Activated CD4-positive, CD25-positive, alpha-beta regulatory T cell (primary cell): ENCODE data around the gene DUSP10.

ENCODE experiments used
- DNase-seq, 4 experiments: peaks; one replicate each; lab custom pipeline; 2025; lab: John Stamatoyannopoulos, UW

Gene DUSP10

DNA sequence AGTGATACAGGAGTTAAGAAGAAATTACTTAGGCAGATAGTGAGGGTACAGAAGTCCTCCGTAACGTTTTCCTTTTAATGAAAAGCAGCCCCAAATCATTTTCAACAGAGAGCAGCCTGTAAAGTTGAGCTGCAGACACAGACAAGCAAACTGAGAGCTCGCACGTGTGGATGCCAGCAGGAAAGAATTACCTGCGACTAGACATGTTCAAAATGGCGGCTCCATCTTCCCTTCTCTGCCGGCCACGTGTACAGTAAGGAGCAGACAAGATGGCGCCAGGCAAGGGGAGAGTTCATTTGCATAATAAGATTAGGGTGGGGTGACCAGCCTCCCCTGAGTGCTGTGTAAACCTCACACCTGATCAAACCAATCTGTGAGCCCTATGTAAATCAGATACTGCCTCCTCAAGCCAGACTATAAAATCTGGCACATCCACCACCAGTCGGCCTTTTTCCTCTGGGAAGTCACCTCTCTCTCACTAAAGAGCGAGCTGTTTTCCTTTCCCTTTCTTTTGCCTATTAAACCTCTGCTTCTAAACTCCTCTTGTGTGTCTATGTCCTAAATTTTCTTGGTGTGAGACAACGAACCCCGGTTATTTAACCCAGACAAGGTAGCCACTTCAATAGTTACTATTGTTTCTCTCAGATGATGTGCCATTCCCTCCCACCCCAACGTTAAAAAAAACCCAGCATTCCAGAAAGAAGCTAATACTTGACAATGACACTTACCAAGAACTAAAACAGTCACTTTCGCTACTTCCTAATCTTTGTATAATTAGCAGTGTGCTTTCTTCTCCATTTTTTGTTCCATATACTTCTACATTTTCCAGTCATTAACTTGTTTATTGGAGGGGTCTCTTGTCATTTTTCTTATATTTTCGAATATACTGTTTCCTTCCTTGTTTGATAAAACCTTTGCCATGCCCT is 27.4 kb downstream of the DUSP10 start:
- DNase-seq, result no peak

GRCh38 chr1:221712776-221713431 is 29.0 kb downstream of the DUSP10 start:
- peak in 3 of 4 experiments; percentile 41 to 73 (median 69) for DNase-seq

GRCh38 chr1:221712198-221712684 is 29.6 kb downstream of the DUSP10 start:
- DNase-seq, result no peak

GRCh38 chr1:221711656-221712055 is 30.2 kb downstream of the DUSP10 start:
- no peak for DNase-seq

DNA sequence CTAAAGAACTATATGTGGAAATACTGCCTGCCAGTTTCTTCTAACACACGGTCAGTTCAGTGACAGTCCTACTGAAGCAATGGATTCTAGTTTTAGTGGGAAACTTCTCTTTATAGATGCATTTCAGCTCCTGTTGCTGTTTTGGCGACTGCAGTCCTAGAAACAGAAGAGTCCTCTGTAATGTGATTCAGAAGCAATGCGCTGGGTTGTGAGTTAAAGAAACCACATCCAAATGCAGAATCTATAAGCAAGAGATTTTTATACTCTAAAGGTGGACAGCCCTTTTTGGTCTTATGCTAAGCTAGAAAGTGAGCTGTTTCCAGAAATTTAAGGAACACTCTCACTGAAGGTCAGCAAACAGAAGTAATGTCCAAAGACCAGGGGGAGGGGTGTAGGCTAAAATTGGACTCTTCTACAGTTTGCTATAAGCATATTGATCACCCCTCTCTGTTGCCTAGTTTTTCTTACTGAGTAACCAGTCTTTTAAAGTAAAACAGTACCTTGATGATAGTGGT is 30.8 kb downstream of the DUSP10 start:
- no peak for DNase-seq

- no peak for DNase-seq
Observed at GRCh38 chr1:221709854-221710253, 32.0 kb downstream of the DUSP10 start.

GRCh38 chr1:221708987-221709386 is 32.9 kb downstream of the DUSP10 start:
- DNase-seq, result peak in 1 of 4 experiments; percentile 24

GRCh38 chr1:221708076-221708571 is 33.8 kb downstream of the DUSP10 start:
- DNase-seq, result no peak

DNA sequence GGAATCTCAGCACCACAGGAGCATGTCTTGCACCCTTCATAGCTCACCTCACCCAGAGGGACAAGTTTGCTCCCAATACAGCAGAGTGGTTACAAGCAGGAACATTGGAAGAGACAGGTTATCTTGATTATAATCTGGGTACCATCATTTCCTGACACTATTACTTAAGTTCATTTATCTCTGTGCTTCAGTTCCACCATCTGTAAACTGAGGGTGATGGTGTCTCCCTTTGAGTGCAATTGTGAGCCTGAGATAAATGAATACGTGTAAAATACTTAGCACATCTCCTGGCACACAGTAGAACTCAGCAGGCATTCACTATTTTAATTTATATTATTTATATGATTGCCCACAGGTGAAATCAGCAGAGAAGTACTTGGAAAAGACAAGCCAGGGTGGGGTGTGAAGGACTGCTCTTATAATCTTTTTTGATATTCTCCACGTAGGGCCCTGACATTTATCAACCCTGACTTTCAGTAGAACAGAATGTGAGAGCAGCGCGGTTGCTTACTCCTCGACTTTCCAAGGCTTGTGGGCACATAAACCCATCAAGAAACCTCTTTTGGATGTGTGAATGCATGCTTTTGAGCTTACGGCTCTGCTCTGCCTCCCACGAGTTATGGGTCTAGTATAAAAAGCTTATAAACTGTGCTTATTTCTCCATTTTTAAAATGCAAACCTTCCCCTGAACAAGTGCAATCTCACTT is 34.9 kb downstream of the DUSP10 start:
- no peak for DNase-seq

DNA sequence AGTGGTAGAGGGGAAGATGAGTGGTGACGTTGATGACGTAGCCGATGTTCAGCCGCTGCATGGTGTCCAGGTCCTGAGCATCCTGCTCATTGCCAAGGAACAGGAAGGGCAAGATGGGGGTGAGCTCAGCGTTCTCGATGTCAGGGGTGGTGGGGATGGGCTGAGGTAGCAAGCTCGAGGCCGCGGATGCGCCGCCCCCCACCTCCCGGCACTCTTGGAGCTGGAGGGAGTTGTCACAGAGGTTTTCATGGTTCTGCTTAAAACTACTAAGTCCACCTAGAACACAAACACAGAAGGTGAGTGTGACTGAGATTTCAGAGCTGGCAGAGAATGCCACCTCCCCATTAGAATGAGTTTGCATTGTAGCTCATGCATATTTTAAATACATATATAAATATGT is 35.7 kb downstream of the DUSP10 start:
- DNase-seq, result no peak

- no peak for DNase-seq
Observed at GRCh38 chr1:221704306-221704705, 37.6 kb downstream of the DUSP10 start.

DNA sequence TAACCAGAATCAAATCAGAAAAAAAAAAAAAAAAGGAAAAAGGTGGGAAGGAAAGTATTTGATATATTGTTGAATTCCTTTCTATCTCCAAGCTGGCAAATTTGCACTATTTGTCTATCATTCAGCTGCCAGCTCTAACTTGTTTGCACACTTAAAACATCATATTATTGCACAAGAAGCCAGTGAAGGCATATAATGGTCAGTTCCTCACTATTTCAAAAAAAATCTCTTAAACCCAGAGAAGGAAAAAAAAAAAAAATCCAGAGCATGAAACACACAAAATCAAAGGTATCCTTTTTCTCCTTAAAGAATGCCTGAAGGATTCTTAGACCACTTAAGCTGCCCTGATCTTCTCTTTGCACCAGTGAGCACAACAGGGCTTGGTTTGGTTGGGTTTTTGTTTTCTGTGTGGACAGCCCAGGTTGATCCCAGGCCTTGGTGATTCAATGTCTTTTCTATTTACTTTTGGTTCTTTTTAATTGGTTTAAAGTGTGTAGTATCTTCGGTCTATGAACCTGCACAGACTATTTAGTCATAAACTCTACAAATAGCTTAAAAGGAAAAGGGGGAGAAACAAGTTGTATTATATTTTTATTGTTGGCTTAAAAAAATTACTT is 40.2 kb downstream of the DUSP10 start:
- no peak for DNase-seq

DNA sequence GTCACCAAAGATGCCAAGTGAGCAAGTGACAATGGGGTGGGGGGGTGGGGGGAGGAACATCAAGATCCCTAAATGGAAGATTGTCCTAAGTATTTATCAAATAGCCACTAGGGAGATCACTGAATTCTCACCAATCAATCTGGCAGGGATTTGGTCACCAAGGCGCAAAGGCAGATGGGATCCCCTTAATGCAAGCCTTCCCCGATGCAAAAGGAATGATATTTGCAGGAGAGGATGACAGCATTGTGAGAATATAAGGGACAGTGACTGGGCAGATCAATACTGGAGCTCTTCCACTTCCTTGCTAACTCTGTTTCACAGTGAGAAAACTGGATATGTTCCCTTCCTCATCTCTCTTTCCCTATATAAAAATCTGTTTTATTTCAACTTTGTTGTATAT is 40.9 kb downstream of the DUSP10 start:
- DNase-seq, result no peak

DNA sequence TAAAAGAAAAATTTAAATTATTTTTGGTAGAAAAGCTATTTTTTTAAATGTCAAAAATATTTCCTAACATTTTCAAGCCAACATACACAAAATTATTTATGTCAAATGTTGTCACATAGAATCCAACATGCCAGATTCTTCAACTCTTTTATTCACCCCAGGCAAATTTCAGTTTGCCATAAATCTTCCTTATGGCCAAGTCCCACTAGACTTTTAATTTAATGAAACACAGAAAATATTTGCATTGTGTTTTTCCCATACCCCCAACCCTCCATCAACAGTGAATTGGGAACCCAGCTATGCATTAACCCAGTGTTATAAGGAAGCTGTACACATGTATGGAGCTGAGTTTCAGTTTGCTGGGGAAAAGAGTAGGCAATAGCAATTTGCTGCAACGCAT is 41.4 kb downstream of the DUSP10 start:
- no peak for DNase-seq

DNA sequence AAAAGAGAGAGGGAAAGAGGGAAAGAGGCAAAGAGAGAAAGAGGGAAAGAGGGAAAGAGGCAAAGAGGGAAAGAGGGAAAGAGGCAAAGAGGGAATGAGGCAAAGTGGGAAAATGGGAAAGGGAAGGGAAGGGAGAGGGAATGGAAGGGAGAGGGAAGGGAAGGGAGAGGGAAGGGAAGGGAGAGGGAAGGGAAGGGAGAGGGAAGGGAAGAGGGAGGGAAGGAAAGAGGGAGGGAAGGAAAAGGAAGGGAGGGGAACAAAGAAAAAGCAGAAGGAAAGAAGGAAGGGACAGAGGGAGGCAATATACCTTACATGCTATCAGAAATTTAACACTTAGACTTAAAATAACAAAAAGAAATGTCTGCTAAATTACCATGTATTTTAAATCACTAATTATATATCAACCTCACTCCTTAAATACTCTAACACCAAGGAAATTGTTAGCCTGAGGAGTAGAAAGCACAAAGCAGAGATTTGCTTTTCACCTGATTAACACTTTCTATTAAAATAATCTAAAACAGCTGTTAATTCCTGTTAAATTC is 41.8 kb downstream of the DUSP10 start:
- no peak for DNase-seq

- no peak for DNase-seq
Observed at GRCh38 chr1:221699577-221699976, 42.3 kb downstream of the DUSP10 start.

DNA sequence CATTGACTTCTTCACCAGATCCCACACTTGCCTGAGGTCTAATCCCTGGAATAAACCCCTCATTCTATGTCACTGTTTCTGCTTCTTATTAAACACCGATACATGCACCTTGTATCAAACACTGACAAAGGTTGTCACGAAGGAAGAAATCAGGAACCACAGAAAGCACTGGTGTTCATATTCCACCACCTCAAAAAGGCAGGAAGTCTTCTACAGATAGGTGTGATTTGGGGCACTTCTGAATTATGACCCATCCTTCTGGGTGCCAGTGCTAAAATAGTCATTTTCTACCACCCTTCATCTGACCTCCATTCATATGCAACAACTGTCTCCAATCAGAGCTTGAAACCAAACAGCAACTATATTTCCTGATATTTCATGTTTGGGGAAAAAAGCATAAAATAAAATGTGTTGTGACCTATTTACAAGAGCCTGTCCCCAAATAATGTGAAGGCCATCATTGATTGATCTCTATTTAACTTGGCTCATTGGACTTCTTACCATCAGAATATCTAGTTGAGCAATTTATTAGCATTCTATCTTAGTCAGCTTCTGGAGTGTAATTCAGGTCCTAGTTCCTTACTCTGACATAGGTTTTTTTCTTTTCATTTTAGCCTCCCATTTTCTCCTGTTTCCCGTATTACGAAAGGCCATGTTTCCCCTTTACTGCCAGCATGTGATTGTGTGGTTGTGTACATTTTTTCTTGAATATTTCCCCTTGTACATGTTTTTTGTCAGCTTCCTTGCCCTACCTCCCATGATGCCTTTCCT is 43.1 kb downstream of the DUSP10 start:
- no peak for DNase-seq

DNA sequence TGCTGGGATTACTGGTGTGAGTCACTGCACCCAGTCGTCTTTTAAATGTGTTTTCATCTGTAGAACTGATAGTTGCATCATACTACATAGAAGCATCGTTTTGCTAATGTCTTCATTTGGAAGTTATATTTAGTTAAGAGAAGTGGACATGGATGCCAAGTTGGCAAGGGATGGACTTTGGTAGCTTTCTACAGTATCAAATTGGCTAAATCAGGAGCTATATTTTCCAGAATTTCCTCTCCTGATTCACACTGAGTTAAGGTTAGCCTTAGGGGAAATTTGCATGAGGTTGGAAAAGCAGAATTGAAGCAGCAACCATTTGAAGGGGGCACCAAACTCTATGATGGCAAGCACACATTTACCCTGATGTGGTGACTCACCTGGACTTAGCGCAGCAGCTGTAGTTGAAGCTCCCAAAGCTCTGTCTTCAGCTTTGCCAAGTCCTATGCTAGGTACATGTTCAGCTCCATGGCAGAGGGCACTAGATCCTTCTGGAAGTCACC is 43.9 kb downstream of the DUSP10 start:
- DNase-seq, result no peak

GRCh38 chr1:221696718-221697461 is 45.0 kb downstream of the DUSP10 start:
- DNase-seq, result no peak

- no peak for DNase-seq
Observed at GRCh38 chr1:221696027-221696426, 45.9 kb downstream of the DUSP10 start.
